ENCODE data around the gene ASPDH. TPM values are rescaled to one million over a fixed set of nuclear protein-coding genes. Genes with fewer than 3 reads are reported as not detected.

ASPDH gene
- total RNA-seq, 2 experiments from 2014 or later, result not detected

GRCh38 chr19:50551715-50552187, 38.0 kb upstream of the ASPDH start:
- POLR2A ChIA-PET, result no interaction called here
- H3K27me3 Mint-ChIP-seq, result peaks cover 50% of the 10 kb centered on the region
- H3K9me3 Mint-ChIP-seq, result no peaks in the 10 kb centered on the region
- H3K4me1 Mint-ChIP-seq, result peaks cover 7% of the 10 kb centered on the region
- H3K4me3 Mint-ChIP-seq, result no peak overlapping the region
- H3K27ac Mint-ChIP-seq, result no peak overlapping the region
- no peak for DNase-seq
- H3K36me3 Mint-ChIP-seq, result no peaks in the 10 kb centered on the region
- no peak for ATAC-seq (ENCODE audit: low read depth)

DNA sequence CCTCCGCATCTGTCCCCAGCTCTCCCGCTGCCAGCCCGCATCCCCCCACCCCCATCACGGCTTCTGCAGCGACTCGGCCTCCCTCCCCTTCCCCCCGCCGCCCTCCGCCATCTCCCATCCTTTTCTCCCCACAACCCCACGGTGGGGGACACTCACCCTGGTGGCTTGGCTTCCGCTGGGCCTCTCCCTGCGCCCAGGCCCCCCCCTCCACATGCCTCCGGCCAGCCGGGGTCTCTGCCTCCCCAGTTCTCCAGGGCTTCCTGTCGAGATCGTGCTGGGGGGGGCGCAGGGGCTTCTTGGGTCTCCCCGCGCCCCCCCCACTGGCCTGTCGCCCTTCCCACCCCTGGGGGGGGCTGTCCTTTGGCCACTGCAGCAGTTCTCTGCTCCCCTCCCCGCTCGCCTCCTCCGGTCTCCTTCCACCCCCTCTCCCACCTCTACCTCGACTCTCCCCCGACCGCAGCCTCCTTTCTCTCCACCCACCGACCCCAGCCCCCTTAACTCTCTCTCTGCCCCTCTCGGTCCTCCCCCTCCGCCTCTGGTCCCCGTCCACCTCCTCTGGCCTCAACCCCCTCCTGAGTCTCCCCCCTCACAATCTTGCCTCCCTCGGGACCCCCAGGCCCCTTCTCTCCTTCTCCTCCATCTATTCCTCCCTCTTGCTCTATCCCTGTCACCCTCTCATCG, 37.5 kb upstream of the ASPDH start:
- Mint-ChIP-seq H3K27ac (no peak overlapping the region), H3K9me3 (no peaks in the 10 kb centered on the region), H3K4me1 (peaks cover 4% of the 10 kb centered on the region), H3K36me3 (no peaks in the 10 kb centered on the region), H3K4me3 (no peak overlapping the region), H3K27me3 (peaks cover 45% of the 10 kb centered on the region)
- POLR2A ChIA-PET, result no interaction called here
- no peak for ATAC-seq (ENCODE audit: low read depth)
- no peak for DNase-seq

GRCh38 chr19:50550594-50550966, 36.9 kb upstream of the ASPDH start:
- no peak overlapping the region for H3K27ac Mint-ChIP-seq
- no peak overlapping the region for H3K4me3 Mint-ChIP-seq
- H3K27me3 Mint-ChIP-seq, result peaks cover 43% of the 10 kb centered on the region
- no peaks in the 10 kb centered on the region for H3K9me3 Mint-ChIP-seq
- POLR2A ChIA-PET, result no interaction called here
- no peak for DNase-seq
- ATAC-seq (ENCODE audit: low read depth), result no peak
- no peaks in the 10 kb centered on the region for H3K36me3 Mint-ChIP-seq
- H3K4me1 Mint-ChIP-seq, result peaks cover 4% of the 10 kb centered on the region

- no peaks in the 10 kb centered on the region for H3K36me3 Mint-ChIP-seq
- DNase-seq, result no peak
- no peak for ATAC-seq (ENCODE audit: low read depth)
- no peak overlapping the region for H3K27ac Mint-ChIP-seq
- H3K4me3 Mint-ChIP-seq, result no peak overlapping the region
- H3K27me3 Mint-ChIP-seq, result peaks cover 37% of the 10 kb centered on the region
- no peaks in the 10 kb centered on the region for H3K9me3 Mint-ChIP-seq
- POLR2A ChIA-PET, result interaction anchor here (0.6 kb wide), 1 partner anchor 12 kb away, joined by 3 read pairs; no protein-coding TSS in a partner anchor
- no peaks in the 10 kb centered on the region for H3K4me1 Mint-ChIP-seq
Observed at GRCh38 chr19:50549927-50550593, 36.3 kb upstream of the ASPDH start.

- H3K27ac Mint-ChIP-seq, result no peak overlapping the region
- no peaks in the 10 kb centered on the region for H3K9me3 Mint-ChIP-seq
- no peaks in the 10 kb centered on the region for H3K36me3 Mint-ChIP-seq
- POLR2A ChIA-PET, result interaction anchor here (0.6 kb wide), 1 partner anchor 11 kb away, joined by 3 read pairs; no protein-coding TSS in a partner anchor
- peaks cover 33% of the 10 kb centered on the region for H3K27me3 Mint-ChIP-seq
- no peak overlapping the region for H3K4me3 Mint-ChIP-seq
- ATAC-seq (ENCODE audit: low read depth) (no peak), DNase-seq (no peak)
- H3K4me1 Mint-ChIP-seq, result no peaks in the 10 kb centered on the region
Observed at GRCh38 chr19:50549059-50549926, 35.6 kb upstream of the ASPDH start.

- H3K4me3 Mint-ChIP-seq, result no peak overlapping the region
- ATAC-seq (ENCODE audit: low read depth) (no peak), DNase-seq (no peak)
- no peaks in the 10 kb centered on the region for H3K36me3 Mint-ChIP-seq
- no peak overlapping the region for H3K27ac Mint-ChIP-seq
- POLR2A ChIA-PET, result no interaction called here
- H3K9me3 Mint-ChIP-seq, result no peaks in the 10 kb centered on the region
- H3K27me3 Mint-ChIP-seq, result peaks cover 30% of the 10 kb centered on the region
- H3K4me1 Mint-ChIP-seq, result no peaks in the 10 kb centered on the region
Observed at GRCh38 chr19:50548191-50549058, 34.7 kb upstream of the ASPDH start.

- Mint-ChIP-seq H3K36me3 (no peaks in the 10 kb centered on the region), H3K9me3 (no peaks in the 10 kb centered on the region), H3K4me3 (no peak overlapping the region), H3K4me1 (no peaks in the 10 kb centered on the region), H3K27ac (no peak overlapping the region), H3K27me3 (peaks cover 21% of the 10 kb centered on the region)
- DNase-seq (no peak), ATAC-seq (ENCODE audit: low read depth) (no peak)
- POLR2A ChIA-PET, result no interaction called here
Observed at GRCh38 chr19:50547385-50548190, 33.9 kb upstream of the ASPDH start.

DNA sequence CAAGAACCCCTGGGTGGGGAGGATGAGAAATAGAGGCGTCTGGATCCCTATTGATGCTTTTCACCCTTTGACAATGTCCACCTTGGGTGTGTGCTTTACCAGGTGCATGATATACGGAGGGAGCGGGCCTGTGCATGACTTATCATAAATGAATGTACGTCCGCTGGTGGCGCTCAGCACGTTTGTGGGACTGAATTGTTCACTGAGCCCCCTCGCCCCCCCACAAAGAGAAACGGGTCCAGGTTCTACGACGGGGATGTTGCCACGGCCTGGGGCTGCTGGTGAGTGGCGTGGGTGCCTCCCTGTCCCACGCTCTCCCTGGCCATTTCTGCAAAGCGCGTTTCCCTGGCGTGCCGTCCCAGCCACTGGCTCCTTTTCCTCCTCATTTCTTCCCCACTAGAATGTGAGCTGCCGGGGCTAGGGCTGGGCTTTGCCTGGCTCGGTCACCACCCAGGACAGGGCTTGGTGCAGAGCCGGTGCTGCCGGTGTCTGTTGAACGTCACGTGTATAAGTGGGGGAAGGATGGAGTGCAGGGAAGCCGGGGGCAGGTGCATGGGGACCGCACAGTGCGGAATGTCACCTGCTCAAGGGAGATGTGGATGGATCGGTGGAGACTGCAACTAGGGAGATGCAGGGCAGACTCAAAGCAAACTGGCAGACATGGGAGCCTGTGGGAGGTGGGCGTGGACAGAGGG, 33.0 kb upstream of the ASPDH start:
- H3K4me3 Mint-ChIP-seq, result no peak overlapping the region
- no peak for ATAC-seq (ENCODE audit: low read depth)
- no peak overlapping the region for H3K27ac Mint-ChIP-seq
- H3K36me3 Mint-ChIP-seq, result no peaks in the 10 kb centered on the region
- peaks cover 13% of the 10 kb centered on the region for H3K27me3 Mint-ChIP-seq
- no peak for DNase-seq
- H3K4me1 Mint-ChIP-seq, result no peaks in the 10 kb centered on the region
- H3K9me3 Mint-ChIP-seq, result no peaks in the 10 kb centered on the region
- POLR2A ChIA-PET, result no interaction called here

- Mint-ChIP-seq H3K27me3 (no peaks in the 10 kb centered on the region), H3K4me1 (peaks cover under 1% of the 10 kb centered on the region), H3K36me3 (no peaks in the 10 kb centered on the region), H3K9me3 (no peaks in the 10 kb centered on the region), H3K27ac (no peak overlapping the region), H3K4me3 (no peak overlapping the region)
- ATAC-seq (ENCODE audit: low read depth), result no peak
- POLR2A ChIA-PET, result interaction anchor here (0.6 kb wide), 2 partner anchors 30 to 164 kb away, joined by 3 read pairs; no protein-coding TSS in a partner anchor
- DNase-seq, result no peak
Observed at GRCh38 chr19:50542943-50543342, 29.2 kb upstream of the ASPDH start.

GRCh38 chr19:50537769-50538230, 24.1 kb upstream of the ASPDH start:
- Mint-ChIP-seq H3K27me3 (peaks cover 10% of the 10 kb centered on the region), H3K36me3 (no peaks in the 10 kb centered on the region), H3K4me1 (peaks cover 2% of the 10 kb centered on the region), H3K4me3 (no peak overlapping the region), H3K9me3 (peaks cover 2% of the 10 kb centered on the region), H3K27ac (no peak overlapping the region)
- DNase-seq (peak; percentile 73), ATAC-seq (ENCODE audit: low read depth) (peak; percentile 61)
- POLR2A ChIA-PET, result interaction anchor here (0.7 kb wide), 1 partner anchor 12 kb away, joined by 3 read pairs; no protein-coding TSS in a partner anchor

- H3K27ac Mint-ChIP-seq, result no peak overlapping the region
Observed at GRCh38 chr19:50537306-50537685, 23.6 kb upstream of the ASPDH start.

More at GRCh38 chr19:50537306-50537685, 23.6 kb upstream of the ASPDH start:
- POLR2A ChIA-PET, result no interaction called here
- DNase-seq (no peak), ATAC-seq (ENCODE audit: low read depth) (no peak)
- Mint-ChIP-seq H3K36me3 (no peaks in the 10 kb centered on the region), H3K27me3 (peaks cover 13% of the 10 kb centered on the region), H3K4me1 (peaks cover 2% of the 10 kb centered on the region), H3K9me3 (peaks cover 2% of the 10 kb centered on the region), H3K4me3 (no peak overlapping the region)
